ENCODE measurements around the gene SLC25A15. TPM values are rescaled to one million over a fixed set of nuclear protein-coding genes. Genes with fewer than 3 reads are reported as not detected.
"Not testable (repeated sequence)": the region's sequence is repeated elsewhere in the genome, so short reads cannot be mapped to it uniquely, and the experiment has no call there.

The SLC25A15 gene
- total RNA-seq, 3 donors from 2014 or later (not counting 1 experiment from before 2014, with no cell fraction given) = 4.0 to 6.0 (median 5.8) TPM

GRCh38 chr13:40784540-40784939 lies 4.9 kb upstream of the SLC25A15 start:
- H3K4me3 Mint-ChIP-seq = no peak overlapping the region
- no peak overlapping the region for H3K4me3 ChIP-seq (ENCODE audit: low read length)
- WGBS (ENCODE audit: insufficient coverage) = 89% methylated on average over 4 of the region's 4 CpGs
- peaks cover 8% of the 10 kb centered on the region for H3K4me1 ChIP-seq (ENCODE audit: control insufficient read depth, insufficient read depth, low read length)
- no peaks in the 10 kb centered on the region for H3K36me3 ChIP-seq (ENCODE audit: control insufficient read depth, insufficient read depth, low read length)
- no peak overlapping the region for H3K27ac ChIP-seq (ENCODE audit: low read length)
- TF ChIP-seq CTCF (IDR thresholded peaks at IDR 0.05) = no peak
- peaks cover 0 to 2% of the 10 kb centered on the region in 2 donors for H3K27me3 Mint-ChIP-seq (ENCODE audit: low read depth in 2 of 2)
- intact Hi-C loops (cut with micrococcal nuclease) = no loop called here
- no peaks in the 10 kb centered on the region for H3K4me1 Mint-ChIP-seq
- no peaks in the 10 kb centered on the region for H3K36me3 Mint-ChIP-seq
- DNase-seq (no peak), ATAC-seq (no peak)
- H3K9me3 Mint-ChIP-seq = no peaks in the 10 kb centered on the region
- H3K9me3 ChIP-seq (ENCODE audit: control insufficient read depth, insufficient read depth, low read length) = no peaks in the 10 kb centered on the region
- no peaks in the 10 kb centered on the region for H3K27me3 ChIP-seq (ENCODE audit: control insufficient read depth, insufficient read depth, low read length)
- H3K27ac Mint-ChIP-seq = no peak overlapping the region

GRCh38 chr13:40786568-40786996 lies 2.8 kb upstream of the SLC25A15 start:
- H3K9me3 ChIP-seq (ENCODE audit: control insufficient read depth, insufficient read depth, low read length) = no peaks in the 10 kb centered on the region
- peaks cover 0 to 2% of the 10 kb centered on the region in 2 donors for H3K27me3 Mint-ChIP-seq (ENCODE audit: low read depth in 2 of 2)
- 95% methylated on average over 3 of the region's 4 CpGs for WGBS (ENCODE audit: insufficient coverage)
- H3K9me3 Mint-ChIP-seq = no peaks in the 10 kb centered on the region
- no peaks in the 10 kb centered on the region for H3K4me1 Mint-ChIP-seq
- no peak overlapping the region for H3K27ac ChIP-seq (ENCODE audit: low read length)
- no peaks in the 10 kb centered on the region for H3K27me3 ChIP-seq (ENCODE audit: control insufficient read depth, insufficient read depth, low read length)
- DNase-seq (no peak), ATAC-seq (no peak)
- peaks cover 15% of the 10 kb centered on the region for H3K4me1 ChIP-seq (ENCODE audit: control insufficient read depth, insufficient read depth, low read length)
- no peak for TF ChIP-seq CTCF (IDR thresholded peaks at IDR 0.05)
- H3K4me3 ChIP-seq (ENCODE audit: low read length) = no peak overlapping the region
- no peak overlapping the region for H3K4me3 Mint-ChIP-seq
- H3K36me3 ChIP-seq (ENCODE audit: control insufficient read depth, insufficient read depth, low read length) = no peaks in the 10 kb centered on the region
- intact Hi-C loops (cut with micrococcal nuclease) = no loop called here
- no peaks in the 10 kb centered on the region for H3K36me3 Mint-ChIP-seq
- no peak overlapping the region for H3K27ac Mint-ChIP-seq

- peaks cover 1 to 4% of the 10 kb centered on the region in 2 donors for H3K4me1 Mint-ChIP-seq
- no peak for ATAC-seq
- WGBS (ENCODE audit: insufficient coverage) = 97% methylated on average over 5 of the region's 5 CpGs
- no peak overlapping the region for H3K27ac Mint-ChIP-seq
- H3K4me3 Mint-ChIP-seq = peak overlapping the region; percentile 9
- no peaks in the 10 kb centered on the region for H3K36me3 Mint-ChIP-seq
- no peak overlapping the region for H3K27ac ChIP-seq (ENCODE audit: low read length)
- H3K9me3 Mint-ChIP-seq = no peaks in the 10 kb centered on the region
- peaks cover 0 to 2% of the 10 kb centered on the region in 2 donors for H3K27me3 Mint-ChIP-seq (ENCODE audit: low read depth in 2 of 2)
- intact Hi-C loops (cut with micrococcal nuclease) = no loop called here
- H3K9me3 ChIP-seq (ENCODE audit: control insufficient read depth, insufficient read depth, low read length) = no peaks in the 10 kb centered on the region
- DNase-seq = no peak
- no peak overlapping the region for H3K4me3 ChIP-seq (ENCODE audit: low read length)
- H3K36me3 ChIP-seq (ENCODE audit: control insufficient read depth, insufficient read depth, low read length) = no peaks in the 10 kb centered on the region
- H3K27me3 ChIP-seq (ENCODE audit: control insufficient read depth, insufficient read depth, low read length) = no peaks in the 10 kb centered on the region
- TF ChIP-seq CTCF (IDR thresholded peaks at IDR 0.05) = no peak
- peaks cover 15% of the 10 kb centered on the region for H3K4me1 ChIP-seq (ENCODE audit: control insufficient read depth, insufficient read depth, low read length)
Observed at GRCh38 chr13:40787062-40787461, 2.3 kb upstream of the SLC25A15 start.

GRCh38 chr13:40788540-40789274 lies 704 bp upstream of the SLC25A15 start:
- not testable (repeated sequence) for H3K27me3 ChIP-seq (ENCODE audit: control insufficient read depth, insufficient read depth, low read length); H3K4me1 Mint-ChIP-seq; DNase-seq; ATAC-seq; H3K27ac Mint-ChIP-seq; H3K27me3 Mint-ChIP-seq (ENCODE audit: low read depth in 2 of 2); H3K9me3 Mint-ChIP-seq; H3K36me3 ChIP-seq (ENCODE audit: control insufficient read depth, insufficient read depth, low read length); H3K9me3 ChIP-seq (ENCODE audit: control insufficient read depth, insufficient read depth, low read length); H3K36me3 Mint-ChIP-seq
- Histone ChIP-seq H3K4me1 (ENCODE audit: control insufficient read depth, insufficient read depth, low read length) (peaks cover 15% of the 10 kb centered on the region), H3K4me3 (ENCODE audit: low read length) (peak overlapping the region; percentile 66), H3K27ac (ENCODE audit: low read length) (peak overlapping the region; percentile 70)
- intact Hi-C loops (cut with micrococcal nuclease) = loop anchor here (2.0 kb wide), 1 partner anchor 18 kb away; the partner anchor contains the start of gene MRPS31
- WGBS (ENCODE audit: insufficient coverage) = 63% methylated on average over 17 of the region's 18 CpGs
- H3K4me3 Mint-ChIP-seq = peak overlapping the region; percentile 72

Measured in natural killer cell (primary cell).